GM23338 (cell line): ENCODE data around the gene ARHGAP42. TPM values are rescaled to one million over a fixed set of nuclear protein-coding genes. Genes with fewer than 3 reads are reported as not detected.

ENCODE experiments used
- ATAC-seq: fragments of 200-7000 bp; cut with Tn5 transposase; 3 replicates; pipeline ENCODE4 v1.9.1; 2020
- DNase-seq: peaks from one replicate; pipeline ENCODE4 v3.0.0-alpha.2; 2015; ENCODE audit warnings: low spot score
- H2AFZ ChIP-seq: fragments of 200-600 bp; sonication (generic); 2 replicates; pipeline ENCODE4 v1.8.0; 2016; ENCODE audit warnings: antibody characterized with exemption, mild to moderate bottlenecking, moderate library complexity
- H3F3A ChIP-seq: fragments of 200-600 bp; sonication (generic); replicated peaks from 2 replicates; pipeline ENCODE4 v1.8.0; 2017; ENCODE audit warnings: antibody characterized with exemption, mixed run types, low read depth
- H3K27ac ChIP-seq: fragments of 200-600 bp; sonication (generic); 2 replicates; pipeline ENCODE4 v1.6.1; 2016; ENCODE audit warnings: low read depth
- H3K27me3 ChIP-seq: fragments of 200-600 bp; sonication (generic); 2 replicates; pipeline ENCODE4 v1.8.0; 2016; ENCODE audit warnings: mild to moderate bottlenecking, mixed run types, moderate library complexity; ENCODE audit not compliant: insufficient read depth
- H3K36me3 ChIP-seq: fragments of 200-600 bp; sonication (generic); 2 replicates; pipeline ENCODE4 v1.8.0; 2016; ENCODE audit warnings: mild to moderate bottlenecking; ENCODE audit not compliant: insufficient read depth
- H3K4me1 ChIP-seq: fragments of 200-600 bp; sonication (generic); 2 replicates; pipeline ENCODE4 v1.8.0; 2016; ENCODE audit warnings: mild to moderate bottlenecking, moderate library complexity; ENCODE audit not compliant: insufficient read depth
- H3K4me2 ChIP-seq: fragments of 200-600 bp; sonication (generic); 2 replicates; pipeline ENCODE4 v1.7.1; 2017; ENCODE audit warnings: mixed run types
- H3K4me3 ChIP-seq: fragments of 200-600 bp; sonication (generic); 2 replicates; pipeline ENCODE4 v1.6.1; 2016; ENCODE audit warnings: mixed run types
- H3K79me2 ChIP-seq: fragments of 200-600 bp; sonication (generic); replicated peaks from 2 replicates; pipeline ENCODE4 v1.8.0; 2017; ENCODE audit warnings: mild to moderate bottlenecking; ENCODE audit not compliant: insufficient read depth
- H3K9me2 ChIP-seq: fragments of 200-600 bp; sonication (generic); 2 replicates; pipeline ENCODE4 v1.8.0; 2017; ENCODE audit not compliant: insufficient read depth
- H4K20me1 ChIP-seq: fragments of 200-600 bp; sonication (generic); replicated peaks from 2 replicates; pipeline ENCODE4 v1.8.0; 2017; ENCODE audit warnings: mild to moderate bottlenecking; ENCODE audit not compliant: insufficient read depth
- H3K27ac Mint-ChIP-seq: 2 replicates; pipeline ENCODE4 v1.8.0; 2020; ENCODE audit warnings: inconsistent platforms, mild to moderate bottlenecking, moderate library complexity, mixed read lengths
- H3K27me3 Mint-ChIP-seq: 3 replicates; pipeline ENCODE4 v1.8.0; 2022; ENCODE audit warnings: low read depth, mild to moderate bottlenecking, moderate library complexity, mixed read lengths, inconsistent platforms; ENCODE audit not compliant: insufficient read depth, poor library complexity
- H3K36me3 Mint-ChIP-seq: 3 replicates; pipeline ENCODE4 v1.8.0; 2021; ENCODE audit warnings: low read depth, mild to moderate bottlenecking, inconsistent platforms, moderate library complexity, mixed read lengths
- H3K4me1 Mint-ChIP-seq: 3 replicates; pipeline ENCODE4 v1.8.0; 2020; ENCODE audit warnings: mild to moderate bottlenecking, inconsistent platforms, mixed read lengths
- H3K4me3 Mint-ChIP-seq: 3 replicates; pipeline ENCODE4 v1.8.0; 2021; ENCODE audit warnings: moderate library complexity, mild to moderate bottlenecking, inconsistent platforms, mixed read lengths
- H3K9me3 Mint-ChIP-seq: 3 replicates; pipeline ENCODE4 v1.8.0; 2020; ENCODE audit warnings: moderate library complexity, mild to moderate bottlenecking, inconsistent platforms, mixed read lengths
- CREB1 ChIP-seq: fragments of 250-450 bp; sonication (Bioruptor Pico); IDR thresholded peaks from 2 replicates; pipeline ENCODE4 v1.5.0; 2020; ENCODE audit warnings: low read depth, mild to moderate bottlenecking, moderate library complexity
- CTCF ChIP-seq, 2 experiments: fragments of 200-600 bp in 1 of 2; sonication (generic) in 1 of 2; conservative IDR thresholded peaks; 2 replicates each; pipeline versions ENCODE4 v1.5.1 to v1.6.1; 2016 to 2017; ENCODE audit warnings: antibody characterized with exemption in 2 of 2, low read depth in 2 of 2, mild to moderate bottlenecking in 2 of 2, moderate library complexity in 1 of 2
- ETS1 ChIP-seq: IDR thresholded peaks from 2 replicates; pipeline ENCODE4 v1.6.1; 2016; ENCODE audit warnings: antibody characterized with exemption
- EZH2 ChIP-seq: fragments of 200-600 bp; sonication (generic); IDR thresholded peaks from one replicate; pipeline ENCODE4 v1.8.0; 2017; ENCODE audit warnings: antibody characterized with exemption, mild to moderate bottlenecking, low read depth; ENCODE audit not compliant: unreplicated experiment
- EZH2phosphoT487 ChIP-seq: fragments of 200-600 bp; sonication (generic); IDR thresholded peaks from one replicate; pipeline ENCODE4 v1.8.1; 2018; ENCODE audit warnings: antibody characterized with exemption; ENCODE audit not compliant: unreplicated experiment
- JUNB ChIP-seq: IDR thresholded peaks from one replicate; pipeline ENCODE4 v1.6.1; 2016; ENCODE audit warnings: antibody characterized with exemption; ENCODE audit not compliant: unreplicated experiment
- NANOG ChIP-seq: IDR thresholded peaks from 2 replicates; pipeline ENCODE4 v1.6.1; 2016; ENCODE audit warnings: antibody characterized with exemption, borderline replicate concordance
- POLR2AphosphoS5 ChIP-seq: IDR thresholded peaks from 2 replicates; pipeline ENCODE4 v1.6.1; 2016; ENCODE audit warnings: antibody characterized with exemption, low read depth
- REST ChIP-seq: IDR thresholded peaks from one replicate; pipeline ENCODE4 v1.6.1; 2018; ENCODE audit warnings: antibody characterized with exemption; ENCODE audit not compliant: unreplicated experiment
- STAT1 ChIP-seq: IDR thresholded peaks from one replicate; pipeline ENCODE4 v1.6.1; 2016; ENCODE audit warnings: antibody characterized with exemption; ENCODE audit not compliant: unreplicated experiment
- ZNF114 ChIP-seq: fragments of 250-450 bp; sonication (Bioruptor Pico); IDR thresholded peaks from 2 replicates; pipeline ENCODE4 v1.5.0; 2020; ENCODE audit warnings: mild to moderate bottlenecking, moderate library complexity
- ZNF331 ChIP-seq: fragments of 250-450 bp; sonication (Bioruptor Pico); IDR thresholded peaks from 2 replicates; pipeline ENCODE4 v1.5.0; 2020; ENCODE audit warnings: low read depth, mild to moderate bottlenecking, moderate library complexity
- ZNF462 ChIP-seq: fragments of 250-450 bp; sonication (Bioruptor Pico); IDR thresholded peaks from 2 replicates; pipeline ENCODE4 v1.5.0; 2020; ENCODE audit warnings: mild to moderate bottlenecking, moderate library complexity
- polyA plus RNA-seq: library from polyadenylated mRNA; unstranded; fragments of >200 nt; fragmentation: Nextera tagmentation; extraction: Ambion mirVana; gene quantifications from 2 replicates; pipeline ENCODE4 v1.2.1, GENCODE V29; 2016
- total RNA-seq: library from RNA; depleted of rRNA; stranded (reverse); fragments of >200 nt; shearing (Covaris generic); gene quantifications from 2 replicates; pipeline ENCODE4 v1.2.3, GENCODE V29; 2014

Gene ARHGAP42
- total and polyA plus RNA-seq, 2 experiments from 2014 or later, result 23.7 to 35.7 TPM

- Histone ChIP-seq H4K20me1 (no peaks in the 10 kb centered on the region), H3K27ac (no peak overlapping the region), H3K36me3 (no peaks in the 10 kb centered on the region), H3K4me2 (no peak overlapping the region), H3F3A (no peaks in the 10 kb centered on the region), H2AFZ (no peak overlapping the region), H3K79me2 (peaks cover 7% of the 10 kb centered on the region; the same call in 1 of the 2 replicates), H3K27me3 (no peaks in the 10 kb centered on the region), H3K9me2 (no peaks in the 10 kb centered on the region), H3K4me1 (peaks cover 14% of the 10 kb centered on the region; the same call in 1 of the 2 replicates), H3K4me3 (no peak overlapping the region)
- DNase-seq (no peak), ATAC-seq (no peak)
- Mint-ChIP-seq H3K27me3 (peaks cover 3% of the 10 kb centered on the region), H3K4me1 (peaks cover 13% of the 10 kb centered on the region), H3K27ac (no peak overlapping the region), H3K4me3 (no peak overlapping the region), H3K9me3 (no peaks in the 10 kb centered on the region; the same call in 1 of the 3 replicates), H3K36me3 (no peaks in the 10 kb centered on the region)
- TF ChIP-seq ZNF114 (no peak), CREB1 (CRISPR knock-in tag) (no peak), NANOG (no peak), JUNB (no peak), EZH2phosphoT487 (no peak), STAT1 (no peak), ETS1 (no peak), POLR2AphosphoS5 (no peak), EZH2 (no peak), REST (no peak), CTCF (conservative IDR thresholded peaks at IDR 0.05; ENCODE audit: low read depth in 2 of 2) (no peak), ZNF462 (no peak), ZNF331 (CRISPR knock-in tag) (no peak)
These were observed 128.8 kb downstream of the ARHGAP42 start for GRCh38 chr11:100815787-100816330.
